WTC11 (cell line): ENCODE results near the gene RHBDD3. TPM values are rescaled to one million over a fixed set of nuclear protein-coding genes. Genes with fewer than 3 reads are reported as not detected.
"Not testable (repeated sequence)": the region's sequence is repeated elsewhere in the genome, so short reads cannot be mapped to it uniquely, and the experiment has no call there.

ENCODE experiments used
- ATAC-seq: fragments of 200-7000 bp; cut with Tn5 transposase; 2 replicates; pipeline ENCODE4 v1.10.0; 2021; ENCODE audit warnings: mild to moderate bottlenecking, moderate library complexity
- CTCF ChIA-PET: fragments of 300-600 bp; sonication (Branson Sonifier 250); formaldehyde crosslinking; loops from one replicate; lab custom pipeline; 2021; ENCODE audit warnings: antibody characterized with exemption; lab: Charles Lee
- POLR2A ChIA-PET: fragments of 350-600 bp; sonication (Branson Sonifier 250); formaldehyde crosslinking; loops from one replicate; lab custom pipeline; 2021; ENCODE audit warnings: antibody characterized with exemption; lab: Charles Lee
- DNase-seq: peaks from one replicate; pipeline ENCODE4 v3.0.0; 2021; ENCODE audit warnings: low spot score
- H3K27ac Mint-ChIP-seq: 2 replicates; pipeline ENCODE4 v1.8.0; 2021; ENCODE audit warnings: mixed read lengths
- H3K27me3 Mint-ChIP-seq: 2 replicates; pipeline ENCODE4 v1.8.0; 2021; ENCODE audit warnings: low read depth, mild to moderate bottlenecking, moderate library complexity, mixed read lengths
- H3K36me3 Mint-ChIP-seq: 2 replicates; pipeline ENCODE4 v1.8.0; 2021; ENCODE audit warnings: mixed read lengths
- H3K4me1 Mint-ChIP-seq: 2 replicates; pipeline ENCODE4 v1.8.0; 2022; ENCODE audit warnings: mixed read lengths
- H3K4me3 Mint-ChIP-seq: 2 replicates; pipeline ENCODE4 v1.8.0; 2021; ENCODE audit warnings: mild to moderate bottlenecking, moderate library complexity, mixed read lengths
- H3K9me3 Mint-ChIP-seq: 2 replicates; pipeline ENCODE4 v1.8.0; 2021; ENCODE audit warnings: mixed read lengths
- ARID4B ChIP-seq: sonication (generic); formaldehyde crosslinking; IDR thresholded peaks from 2 replicates; pipeline ENCODE4 v1.8.0; 2023; ENCODE audit warnings: missing genetic modification reagents, mild to moderate bottlenecking, borderline replicate concordance
- ELF4 ChIP-seq: sonication (generic); formaldehyde crosslinking; IDR thresholded peaks from 2 replicates; pipeline ENCODE4 v1.8.1; 2022; ENCODE audit warnings: low read depth, mild to moderate bottlenecking, moderate library complexity, missing genetic modification reagents
- ERG ChIP-seq: fragments of 250-450 bp; sonication (Bioruptor Pico); IDR thresholded peaks from 2 replicates; pipeline ENCODE4 v1.8.0; 2021; ENCODE audit warnings: mild to moderate bottlenecking
- IRF1 ChIP-seq: sonication (generic); formaldehyde crosslinking; IDR thresholded peaks from 2 replicates; pipeline ENCODE4 v1.8.0; 2023; ENCODE audit warnings: missing genetic modification reagents
- KAT7 ChIP-seq: sonication (generic); formaldehyde crosslinking; IDR thresholded peaks from 2 replicates; pipeline ENCODE4 v1.8.1; 2023; ENCODE audit warnings: missing genetic modification reagents, mild to moderate bottlenecking, borderline replicate concordance
- SMAD3 ChIP-seq: sonication (generic); formaldehyde crosslinking; IDR thresholded peaks from 2 replicates; pipeline ENCODE4 v1.8.0; 2022; ENCODE audit warnings: missing genetic modification reagents, mild to moderate bottlenecking, borderline replicate concordance
- SMAD4 ChIP-seq: sonication (generic); formaldehyde crosslinking; IDR thresholded peaks from 2 replicates; pipeline ENCODE4 v1.8.0; 2022; ENCODE audit warnings: mild to moderate bottlenecking, missing genetic modification reagents
- SOX15 ChIP-seq: fragments of 250-450 bp; sonication (Bioruptor Pico); IDR thresholded peaks from 2 replicates; pipeline ENCODE4 v1.9.0; 2021; ENCODE audit warnings: mild to moderate bottlenecking
- TP53 ChIP-seq: sonication (generic); formaldehyde crosslinking; IDR thresholded peaks from 2 replicates; pipeline ENCODE4 v1.8.1; 2023; ENCODE audit warnings: mild to moderate bottlenecking, missing genetic modification reagents
- USF1 ChIP-seq: sonication (generic); formaldehyde crosslinking; IDR thresholded peaks from 2 replicates; pipeline ENCODE4 v1.8.0; 2022; ENCODE audit warnings: mild to moderate bottlenecking, missing genetic modification reagents
- ZMAT4 ChIP-seq: fragments of 250-450 bp; sonication (Bioruptor Pico); IDR thresholded peaks from 2 replicates; pipeline ENCODE4 v1.9.0; 2021; ENCODE audit warnings: mild to moderate bottlenecking
- ZNF219 ChIP-seq: sonication (generic); formaldehyde crosslinking; IDR thresholded peaks from 2 replicates; pipeline ENCODE4 v1.8.0; 2023; ENCODE audit warnings: missing genetic modification reagents, mild to moderate bottlenecking, borderline replicate concordance
- ZNF232 ChIP-seq: sonication (generic); formaldehyde crosslinking; IDR thresholded peaks from 2 replicates; pipeline ENCODE4 v1.8.0; 2022; ENCODE audit warnings: mild to moderate bottlenecking, missing genetic modification reagents
- ZNF263 ChIP-seq: sonication (generic); formaldehyde crosslinking; IDR thresholded peaks from 2 replicates; pipeline ENCODE4 v1.8.1; 2022; ENCODE audit warnings: low read depth, mild to moderate bottlenecking, moderate library complexity, missing genetic modification reagents
- ZNF317 ChIP-seq: sonication (generic); formaldehyde crosslinking; IDR thresholded peaks from 2 replicates; pipeline ENCODE4 v1.8.1; 2023; ENCODE audit warnings: low read depth, mild to moderate bottlenecking, moderate library complexity, missing genetic modification reagents, borderline replicate concordance
- ZNF425 ChIP-seq: fragments of 250-450 bp; sonication (Bioruptor Pico); conservative IDR thresholded peaks from 2 replicates; pipeline ENCODE4 v1.9.0; 2021; ENCODE audit warnings: mild to moderate bottlenecking
- ZNF512 ChIP-seq: sonication (generic); formaldehyde crosslinking; IDR thresholded peaks from 2 replicates; pipeline ENCODE4 v1.8.1; 2022; ENCODE audit warnings: missing genetic modification reagents, borderline replicate concordance
- total RNA-seq: library from RNA; stranded (reverse); gene quantifications from 3 replicates; pipeline ENCODE4 v1.2.3, GENCODE V29; 2021

The RHBDD3 gene
- total RNA-seq, 1 experiment from 2014 or later, result 77.9 TPM

GRCh38 chr22:29251981-29252911 is 15.5 kb downstream of the RHBDD3 start:
- Mint-ChIP-seq H3K9me3 (no peaks in the 10 kb centered on the region), H3K4me1 (peaks cover 3% of the 10 kb centered on the region; the same call in 1 of the 2 replicates), H3K4me3 (no peak overlapping the region), H3K36me3 (no peaks in the 10 kb centered on the region), H3K27me3 (no peaks in the 10 kb centered on the region; the same call in 1 of the 2 replicates), H3K27ac (no peak overlapping the region)
- DNase-seq, result no peak
- ChIA-PET POLR2A (no interaction called here), CTCF (interaction anchor here (0.5 kb wide), 1 partner anchor 62 kb away, joined by 3 read pairs; no protein-coding TSS in a partner anchor)
- TF ChIP-seq SMAD3 (CRISPR knock-in tag), result no peak
- no peak for TF ChIP-seq TP53 (CRISPR knock-in tag)
- no peak for TF ChIP-seq ZNF512 (CRISPR knock-in tag)
- no peak for ATAC-seq

- H3K36me3 Mint-ChIP-seq, result no peaks in the 10 kb centered on the region
- no peak for ATAC-seq
- H3K27ac Mint-ChIP-seq, result no peak overlapping the region
- no peaks in the 10 kb centered on the region; the same call in 1 of the 2 replicates for H3K27me3 Mint-ChIP-seq
- no peak overlapping the region for H3K4me3 Mint-ChIP-seq
- ChIA-PET CTCF (no interaction called here), POLR2A (no interaction called here)
- DNase-seq, result no peak
- peaks cover 3% of the 10 kb centered on the region; the same call in 1 of the 2 replicates for H3K4me1 Mint-ChIP-seq
- no peak for TF ChIP-seq ZMAT4 (CRISPR knock-in tag)
- no peak for TF ChIP-seq ZNF219 (CRISPR knock-in tag)
- TF ChIP-seq SMAD4 (CRISPR knock-in tag), result no peak
- no peak for TF ChIP-seq ZNF425 (CRISPR knock-in tag)
- TF ChIP-seq IRF1 (CRISPR knock-in tag), result no peak
- TF ChIP-seq ELF4 (CRISPR knock-in tag), result no peak
- TF ChIP-seq SOX15 (CRISPR knock-in tag), result no peak
- TF ChIP-seq ERG, result no peak
- no peak for TF ChIP-seq ARID4B (CRISPR knock-in tag)
- TF ChIP-seq ZNF232 (CRISPR knock-in tag), result no peak
- TF ChIP-seq ZNF263 (CRISPR knock-in tag), result no peak
- TF ChIP-seq USF1 (CRISPR knock-in tag), result no peak
- no peak for TF ChIP-seq KAT7 (CRISPR knock-in tag)
- no peak for TF ChIP-seq ZNF317 (CRISPR knock-in tag)
- no peaks in the 10 kb centered on the region for H3K9me3 Mint-ChIP-seq
Measured at GRCh38 chr22:29251265-29251664, 16.5 kb downstream of the RHBDD3 start.

GRCh38 chr22:29247891-29248290 is 19.9 kb downstream of the RHBDD3 start:
- ChIA-PET CTCF (interaction anchor here (3.3 to 8.4 kb wide), 2 partner anchors 10 to 43 kb away, joined by 52 to 171 read pairs; partner anchors contain the start of gene EMID1), POLR2A (interaction anchor here (0.7 kb wide), 2 partner anchors 51 to 641 kb away, joined by 3 to 4 read pairs; no protein-coding TSS in a partner anchor)
- not testable (repeated sequence) for H3K27ac Mint-ChIP-seq, H3K4me1 Mint-ChIP-seq, H3K4me3 Mint-ChIP-seq, ATAC-seq, H3K27me3 Mint-ChIP-seq, DNase-seq, H3K9me3 Mint-ChIP-seq, H3K36me3 Mint-ChIP-seq
